H1 (cell line): ENCODE results near the gene SLC35F3. TPM values are rescaled to one million over a fixed set of nuclear protein-coding genes. Genes with fewer than 3 reads are reported as not detected.

Experiments
- CTCF ChIA-PET: fragments of 300-600 bp; sonication (Branson Sonifier 250); formaldehyde crosslinking; loops from one replicate; lab custom pipeline; 2021; ENCODE audit not compliant: partially characterized antibody; lab: Charles Lee
- POLR2A ChIA-PET: fragments of 300-600 bp; sonication (Branson Sonifier 250); formaldehyde crosslinking; loops from one replicate; lab custom pipeline; 2021; ENCODE audit warnings: inconsistent platforms; ENCODE audit not compliant: partially characterized antibody; lab: Charles Lee
- DNase-seq, 2 experiments: peaks; one replicate each; pipeline versions ENCODE4 v3.0.0 to v3.0.0-alpha.2; 2010 to 2022; ENCODE audit warnings: low spot score in 2 of 2, low read depth in 1 of 2, mixed read lengths in 1 of 2
- FAIRE-seq: peaks from 2 replicates; lab custom pipeline; 2011; peaks lifted over from hg19 to GRCh38; lab: Jason Lieb, UNC
- H2AFZ ChIP-seq: 2 replicates; pipeline ENCODE4 v1.8.1; 2012; ENCODE audit warnings: low read length, inconsistent platforms
- H2AK5ac ChIP-seq: 2 replicates; pipeline ENCODE4 v1.6.1; 2013; ENCODE audit warnings: low read depth, low read length
- H2BK120ac ChIP-seq: replicated peaks from 2 replicates; pipeline ENCODE3; 2013; ENCODE audit warnings: low read depth, low read length, inconsistent platforms
- H2BK12ac ChIP-seq: 2 replicates; pipeline ENCODE4 v1.6.1; 2013; ENCODE audit warnings: low read depth, low read length
- H2BK15ac ChIP-seq: 2 replicates; pipeline ENCODE4 v1.6.1; 2013; ENCODE audit warnings: low read length
- H2BK20ac ChIP-seq: 2 replicates; pipeline ENCODE4 v1.6.1; 2013; ENCODE audit warnings: low read length
- H2BK5ac ChIP-seq: 2 replicates; pipeline ENCODE4 v1.6.1; 2013; ENCODE audit warnings: low read depth, low read length
- H3K14ac ChIP-seq: 2 replicates; pipeline ENCODE4 v1.6.1; 2013; ENCODE audit warnings: inconsistent platforms; ENCODE audit not compliant: insufficient read length
- H3K18ac ChIP-seq: 2 replicates; pipeline ENCODE4 v1.6.1; 2013; ENCODE audit warnings: low read length; ENCODE audit errors: extremely low read depth
- H3K23ac ChIP-seq: 2 replicates; pipeline ENCODE4 v1.6.1; 2013; ENCODE audit warnings: inconsistent platforms; ENCODE audit not compliant: insufficient read length
- H3K23me2 ChIP-seq: 2 replicates; pipeline ENCODE4 v1.6.1; 2013; ENCODE audit warnings: low read depth, low read length
- H3K27ac ChIP-seq: 2 replicates; pipeline ENCODE4 v1.6.1; 2011; ENCODE audit warnings: low read depth, low read length, inconsistent platforms
- H3K27me3 ChIP-seq, 4 experiments: replicated peaks in 1 of 4; 1 replicate in 1 of 4; 2 replicates in 3 of 4; pipeline versions ENCODE4 v1.6.1 to v1.8.1; 2011 to 2013; ENCODE audit warnings: low read length in 3 of 4, mild to moderate bottlenecking in 3 of 4, inconsistent platforms in 2 of 4, mixed read lengths in 2 of 4, moderate library complexity in 1 of 4; ENCODE audit not compliant: control insufficient read depth in 3 of 4, insufficient read depth in 3 of 4; ENCODE audit errors: extremely low read depth in 1 of 4
- H3K36me3 ChIP-seq, 4 experiments: 2 replicates each; pipeline versions ENCODE4 v1.6.1 to v1.8.1; 2011 to 2013; ENCODE audit warnings: mild to moderate bottlenecking in 4 of 4, low read length in 3 of 4, moderate library complexity in 2 of 4, control low read depth in 1 of 4, inconsistent platforms in 1 of 4; ENCODE audit not compliant: insufficient read depth in 4 of 4, control insufficient read depth in 2 of 4
- H3K4ac ChIP-seq: replicated peaks from 2 replicates; pipeline ENCODE3; 2013; ENCODE audit warnings: low read length, low read depth, mixed read lengths, inconsistent platforms; ENCODE audit not compliant: insufficient read length
- H3K4me1 ChIP-seq, 4 experiments: replicated peaks in 1 of 4; 1 replicate in 1 of 4; 2 replicates in 3 of 4; pipeline versions ENCODE4 v1.6.1 to v1.8.1; 2011 to 2013; ENCODE audit warnings: low read length in 3 of 4, inconsistent platforms in 2 of 4, mixed read lengths in 1 of 4; ENCODE audit not compliant: insufficient read depth in 4 of 4, control insufficient read depth in 3 of 4
- H3K4me2 ChIP-seq, 2 experiments: 2 replicates each; pipeline versions ENCODE4 v1.6.1 to v1.8.1; 2011 to 2013; ENCODE audit warnings: low read depth in 2 of 2, low read length in 2 of 2, control low read depth in 1 of 2, inconsistent platforms in 1 of 2, mild to moderate bottlenecking in 1 of 2; ENCODE audit not compliant: insufficient read depth in 1 of 2
- H3K4me3 ChIP-seq, 4 experiments: fragments of 200-600, 300-600 bp in 1 of 4; sonication (generic), shearing (Covaris generic), sonication (Bioruptor Twin) in 1 of 4; 2 replicates each; pipeline versions ENCODE4 v1.5.1 to v1.8.1; 2011 to 2016; ENCODE audit warnings: low read length in 4 of 4, low read depth in 3 of 4, control low read depth in 2 of 4, inconsistent platforms in 2 of 4, mild to moderate bottlenecking in 2 of 4, mixed read lengths in 1 of 4, moderate library complexity in 1 of 4; ENCODE audit not compliant: insufficient read depth in 2 of 4; ENCODE audit errors: extremely low read depth in 1 of 4
- H3K56ac ChIP-seq: replicated peaks from 2 replicates; pipeline ENCODE3; 2013; ENCODE audit warnings: low read depth, mild to moderate bottlenecking, mixed read lengths, low read length, inconsistent platforms; ENCODE audit not compliant: insufficient read length
- H3K79me1 ChIP-seq: 2 replicates; pipeline ENCODE4 v1.6.1; 2013; ENCODE audit warnings: low read depth, low read length, control low read depth
- H3K79me2 ChIP-seq, 2 experiments: 2 replicates each; pipeline versions ENCODE4 v1.6.1 to v1.8.1; 2012 to 2013; ENCODE audit warnings: low read length in 2 of 2, mild to moderate bottlenecking in 2 of 2, inconsistent platforms in 1 of 2; ENCODE audit not compliant: insufficient read depth in 2 of 2, control insufficient read depth in 1 of 2
- H3K9ac ChIP-seq, 4 experiments: replicated peaks in 1 of 4; 1 replicate in 1 of 4; 2 replicates in 3 of 4; pipeline versions ENCODE4 v1.6.1 to v1.8.1; 2011 to 2013; ENCODE audit warnings: low read depth in 3 of 4, low read length in 3 of 4, control low read depth in 2 of 4, mild to moderate bottlenecking in 2 of 4, moderate library complexity in 2 of 4, inconsistent platforms in 1 of 4; ENCODE audit errors: extremely low read depth in 1 of 4
- H3K9me3 ChIP-seq, 2 experiments: 2 replicates each; pipeline versions ENCODE4 v1.6.1 to v1.8.1; 2012 to 2013; ENCODE audit warnings: mild to moderate bottlenecking in 2 of 2, moderate library complexity in 2 of 2, control low read depth in 1 of 2, inconsistent platforms in 1 of 2, low read depth in 1 of 2, low read length in 1 of 2, mixed read lengths in 1 of 2; ENCODE audit not compliant: insufficient read depth in 2 of 2
- H4K20me1 ChIP-seq, 2 experiments: replicated peaks in 1 of 2; 2 replicates each; pipeline versions ENCODE3 to v1.8.1; 2011 to 2013; ENCODE audit warnings: inconsistent platforms in 2 of 2, low read length in 2 of 2, mild to moderate bottlenecking in 1 of 2; ENCODE audit not compliant: insufficient read depth in 2 of 2, control insufficient read depth in 1 of 2
- H4K5ac ChIP-seq: 2 replicates; pipeline ENCODE4 v1.6.1; 2013; ENCODE audit warnings: low read length, low read depth, mixed read lengths, inconsistent platforms; ENCODE audit not compliant: insufficient read length
- H4K8ac ChIP-seq: 2 replicates; pipeline ENCODE4 v1.8.0; 2013; ENCODE audit warnings: mild to moderate bottlenecking, moderate library complexity, low read length, inconsistent platforms; ENCODE audit not compliant: insufficient read depth; ENCODE audit errors: extremely low read depth
- H4K91ac ChIP-seq: replicated peaks from 2 replicates; pipeline ENCODE3; 2013; ENCODE audit warnings: low read length, mixed read lengths, inconsistent platforms; ENCODE audit not compliant: insufficient read length
- ATF2 ChIP-seq: IDR thresholded peaks from 2 replicates; pipeline ENCODE4 v1.6.1; 2012; ENCODE audit warnings: low read length, inconsistent platforms
- ATF3 ChIP-seq: IDR thresholded peaks from 2 replicates; pipeline ENCODE4 v1.6.1; 2011; ENCODE audit warnings: low read depth, mild to moderate bottlenecking, low read length; ENCODE audit not compliant: insufficient read depth
- BRCA1 ChIP-seq: IDR thresholded peaks from 2 replicates; pipeline ENCODE4 v1.6.1; 2012; ENCODE audit warnings: low read depth, low read length, improper control_type of control experiment
- CBX5 ChIP-seq: fragments of 300-800, 300-1000 bp; sonication (generic); IDR thresholded peaks from 2 replicates; pipeline ENCODE4 v1.7.1; 2016; ENCODE audit warnings: antibody characterized with exemption, low read length, low read depth
- EZH2 ChIP-seq: fragments of 200-600 bp; sonication (generic); IDR thresholded peaks from 2 replicates; pipeline ENCODE4 v1.7.1; 2012; ENCODE audit warnings: low read depth, mild to moderate bottlenecking, moderate library complexity, low read length, inconsistent platforms; ENCODE audit not compliant: severe bottlenecking
- GABPA ChIP-seq: IDR thresholded peaks from 2 replicates; pipeline ENCODE4 v1.6.1; 2011; ENCODE audit warnings: mild to moderate bottlenecking, low read length, moderate library complexity, borderline replicate concordance; ENCODE audit not compliant: insufficient read depth
- NRF1 ChIP-seq: IDR thresholded peaks from 2 replicates; pipeline ENCODE4 v1.6.1; 2011; ENCODE audit warnings: mild to moderate bottlenecking, low read depth, low read length, improper control_type of control experiment
- POLR2AphosphoS5 ChIP-seq: IDR thresholded peaks from 2 replicates; pipeline ENCODE4 v1.6.1; 2011; ENCODE audit warnings: low read depth, low read length
- SIN3A ChIP-seq, 2 experiments: IDR thresholded peaks in 1 of 2; conservative IDR thresholded peaks in 1 of 2; 2 replicates each; pipeline ENCODE4 v1.6.1; 2011 to 2012; ENCODE audit warnings: low read length in 2 of 2, improper control_type of control experiment in 1 of 2, low read depth in 1 of 2, mild to moderate bottlenecking in 1 of 2
- ZNF274 ChIP-seq: IDR thresholded peaks from 2 replicates; pipeline ENCODE4 v1.7.0; 2012; ENCODE audit warnings: low read length, borderline replicate concordance; ENCODE audit errors: extremely low read depth
- WGBS, 2 experiments: shearing (Covaris generic) in 1 of 2; methylation state at CpG; one replicate each; pipeline versions ENCODE4 v1.1.6 to v1.1.7; 2013 to 2015; ENCODE audit warnings: low lambda C conversion rate in 2 of 2, mixed read lengths in 2 of 2, inconsistent platforms in 1 of 2, low coverage in 1 of 2, missing lambda C conversion rate in 1 of 2; ENCODE audit not compliant: insufficient replicate concordance in 2 of 2, insufficient coverage in 1 of 2, insufficient read length in 1 of 2; ENCODE audit errors: extremely low coverage in 1 of 2, missing lambda C conversion rate in 1 of 2; 5-methylcytosine and 5-hydroxymethylcytosine counted together
- polyA plus RNA-seq, 7 experiments: library from polyadenylated mRNA; depleted of rRNA in 3 of 7; stranded (reverse) in 5 of 7; unstranded in 2 of 7; fragments of >200 nt in 5 of 7; fragments of 200-250 nt in 2 of 7; gene quantifications; 1 replicate in 5 of 7; 2 replicates in 1 of 7; 4 replicates in 1 of 7; pipeline versions ENCODE4 v1.2.1 to v1.2.3, GENCODE V29; 2011 to 2013; ENCODE audit warnings: missing spikeins in 2 of 7, mixed read lengths in 2 of 7
- total RNA-seq: library from RNA; stranded (reverse); fragmentation: NEBNext Ultra II Directional; extraction: Animal tissue kit (Norgen Biotek cat#: 25700); gene quantifications from 2 replicates; pipeline ENCODE4 v1.2.1, GENCODE V29; 2021

SLC35F3 gene
- total and polyA plus RNA-seq, 2 of the 8 experiments (the other 6 are each of a cell fraction or from before 2014, with no cell fraction given): 0.78 to 1.2 TPM

GRCh38 chr1:234018816-234019215 is 114.3 kb downstream of the SLC35F3 start:
- Histone ChIP-seq H2AFZ (no peak overlapping the region), H3K18ac (peak overlapping the region; percentile 11; the same call in 1 of the 2 replicates), H4K5ac (no peak overlapping the region), H2BK120ac (no peak overlapping the region), H4K8ac (no peak overlapping the region), H3K27ac (no peak overlapping the region), H4K91ac (no peak overlapping the region), H3K9ac (no peak overlapping the region), H3K79me1 (no peaks in the 10 kb centered on the region), H3K27me3 (no peaks in the 10 kb centered on the region), H3K4ac (no peak overlapping the region), H4K20me1 (no peaks in the 10 kb centered on the region), H2BK5ac (no peak overlapping the region), H3K14ac (no peak overlapping the region), H3K4me1 (no peaks in the 10 kb centered on the region), H3K4me2 (no peak overlapping the region), H2BK20ac (no peak overlapping the region), H3K79me2 (no peaks in the 10 kb centered on the region), H2AK5ac (no peak overlapping the region), H2BK15ac (no peak overlapping the region), H3K9me3 (no peaks in the 10 kb centered on the region), H3K23me2 (no peaks in the 10 kb centered on the region), H3K23ac (no peak overlapping the region), H2BK12ac (no peak overlapping the region), H3K36me3 (no peaks in the 10 kb centered on the region), H3K56ac (no peak overlapping the region), H3K4me3 (no peak overlapping the region)
- ChIA-PET POLR2A (no interaction called here), CTCF (no interaction called here)
- WGBS, 2 experiments: 85% methylated on average over 4 of the region's 4 CpGs; no CpG with 5 or more reads in 1 of the 2 experiments
- FAIRE-seq: no peak
- no peak for DNase-seq
- TF ChIP-seq EZH2: no peak
- no peak for TF ChIP-seq BRCA1
- no peak for TF ChIP-seq ZNF274
- TF ChIP-seq GABPA: no peak
- TF ChIP-seq ATF2: no peak
- TF ChIP-seq POLR2AphosphoS5: no peak
- TF ChIP-seq SIN3A (conservative IDR thresholded peaks at IDR 0.05 in 1 of 2, IDR thresholded peaks at IDR 0.05 in 1 of 2; ENCODE audit: low read depth in 1 of 2, low read length in 2 of 2): no peak
- TF ChIP-seq NRF1: no peak
- TF ChIP-seq ATF3: no peak
- TF ChIP-seq CBX5: no peak
